DMS79 (cell line): ENCODE measurements around the gene NAV2.
A peak's percentile ranks its signal among the peaks of the same experiment; 100 is the strongest.

Source experiments
- DNase-seq: peaks from one replicate; lab custom pipeline; 2025; lab: John Stamatoyannopoulos, UW

The NAV2 gene

GRCh38 chr11:20158597-20159257 is 446.1 kb downstream of the NAV2 start:
- no peak for DNase-seq

GRCh38 chr11:20159466-20160381 is 447.1 kb downstream of the NAV2 start:
- no peak for DNase-seq

GRCh38 chr11:20160425-20161229 is 448.0 kb downstream of the NAV2 start, which contains the start of gene DBX1:
TSS of gene DBX1 (minus strand) at chr11:20160475. CDS start at chr11:20160324, 151 bp downstream.
- DNase-seq, result no peak

GRCh38 chr11:20161230-20161918 is 448.7 kb downstream of the NAV2 start:
- DNase-seq, result peak; percentile 20

- DNase-seq, result no peak
These were observed 449.5 kb downstream of the NAV2 start for GRCh38 chr11:20161923-20162744.

GRCh38 chr11:20162824-20163782 is 450.5 kb downstream of the NAV2 start:
- peak; percentile 19 for DNase-seq

- DNase-seq, result no peak
These were observed 451.3 kb downstream of the NAV2 start for GRCh38 chr11:20163783-20164481.
